SK-N-SH treated with all-trans-retinoic acid at 6 μM for 48 hours (cell line): ENCODE measurements around the gene SUSD3.
A peak's percentile ranks its signal among the peaks of the same experiment; 100 is the strongest.

Experiments
- ATAC-seq: fragments of 200-7000 bp; cut with Tn5 transposase; 3 replicates; pipeline ENCODE4 v1.9.1; 2020; ENCODE audit warnings: mild to moderate bottlenecking, moderate library complexity
- ARNTL ChIP-seq: fragments of 450-650 bp; formaldehyde crosslinking; IDR thresholded peaks from 2 replicates; pipeline ENCODE4 v1.5.0; 2020; ENCODE audit warnings: low read depth, mild to moderate bottlenecking, moderate library complexity, borderline replicate concordance
- CREB5 ChIP-seq: fragments of 250-450 bp; sonication (Bioruptor Pico); IDR thresholded peaks from 2 replicates; pipeline ENCODE4 v1.5.1; 2020; ENCODE audit warnings: low read depth, mild to moderate bottlenecking, moderate library complexity
- CSDC2 ChIP-seq: fragments of 250-450 bp; sonication (Bioruptor Pico); IDR thresholded peaks from 2 replicates; pipeline ENCODE4 v1.5.0; 2020; ENCODE audit warnings: mild to moderate bottlenecking, moderate library complexity
- CSRNP3 ChIP-seq: fragments of 250-450 bp; sonication (Bioruptor Pico); IDR thresholded peaks from 2 replicates; pipeline ENCODE4 v1.5.1; 2021; ENCODE audit warnings: mild to moderate bottlenecking, moderate library complexity
- GLIS3 ChIP-seq: fragments of 250-450 bp; sonication (Bioruptor Pico); IDR thresholded peaks from 2 replicates; pipeline ENCODE4 v1.5.0; 2020; ENCODE audit warnings: mild to moderate bottlenecking, moderate library complexity
- OSR1 ChIP-seq: fragments of 250-450 bp; sonication (Bioruptor Pico); IDR thresholded peaks from 2 replicates; pipeline ENCODE4 v1.8.0; 2022; ENCODE audit warnings: moderate library complexity, mild to moderate bottlenecking, inconsistent platforms
- PATZ1 ChIP-seq: fragments of 250-450 bp; sonication (Bioruptor Pico); IDR thresholded peaks from 2 replicates; pipeline ENCODE4 v1.8.0; 2020; ENCODE audit warnings: mild to moderate bottlenecking, moderate library complexity, borderline replicate concordance
- PPARA ChIP-seq: fragments of 250-450 bp; sonication (Bioruptor Pico); IDR thresholded peaks from 2 replicates; pipeline ENCODE4 v1.5.0; 2020; ENCODE audit warnings: mild to moderate bottlenecking, borderline replicate concordance
- SNAI2 ChIP-seq: fragments of 250-450 bp; sonication (Bioruptor Pico); IDR thresholded peaks from 2 replicates; pipeline ENCODE4 v1.5.0; 2020; ENCODE audit warnings: mild to moderate bottlenecking, moderate library complexity
- TCF4 ChIP-seq: fragments of 250-450 bp; sonication (Bioruptor Pico); IDR thresholded peaks from 2 replicates; pipeline ENCODE4 v1.8.0; 2021; ENCODE audit warnings: mild to moderate bottlenecking, moderate library complexity, borderline replicate concordance
- TOX ChIP-seq: fragments of 250-450 bp; sonication (Bioruptor Pico); IDR thresholded peaks from 2 replicates; pipeline ENCODE4 v1.8.0; 2021; ENCODE audit warnings: mild to moderate bottlenecking, moderate library complexity, borderline replicate concordance
- ZC3H10 ChIP-seq: fragments of 250-450 bp; sonication (Bioruptor Pico); IDR thresholded peaks from 2 replicates; pipeline ENCODE4 v1.5.1; 2021; ENCODE audit warnings: mild to moderate bottlenecking, moderate library complexity
- ZFP3 ChIP-seq: fragments of 250-450 bp; sonication (Bioruptor Pico); IDR thresholded peaks from 2 replicates; pipeline ENCODE4 v1.5.0; 2020; ENCODE audit warnings: mild to moderate bottlenecking, moderate library complexity
- ZFP30 ChIP-seq: fragments of 450-650 bp; formaldehyde crosslinking; IDR thresholded peaks from 2 replicates; pipeline ENCODE4 v1.5.0; 2022; ENCODE audit warnings: mild to moderate bottlenecking, moderate library complexity
- ZNF70 ChIP-seq: fragments of 450-650 bp; formaldehyde crosslinking; IDR thresholded peaks from 2 replicates; pipeline ENCODE4 v1.5.0; 2020; ENCODE audit warnings: mild to moderate bottlenecking, moderate library complexity
- ZNF8 ChIP-seq: fragments of 450-650 bp; formaldehyde crosslinking; IDR thresholded peaks from 2 replicates; pipeline ENCODE4 v1.5.0; 2020; ENCODE audit warnings: mild to moderate bottlenecking, moderate library complexity
- TF ChIP-seq, protein P1 (sequence below): fragments of 250-450 bp; sonication (Bioruptor Pico); IDR thresholded peaks from 2 replicates; pipeline ENCODE4 v1.5.0; 2020; ENCODE audit warnings: mild to moderate bottlenecking, moderate library complexity

SUSD3 gene

GRCh38 chr9:93068956-93069355, 10.5 kb downstream of the SUSD3 start:
- TF ChIP-seq CSDC2 (no peak), ZFP30 (CRISPR knock-in tag) (no peak), SNAI2 (CRISPR knock-in tag) (no peak), CREB5 (CRISPR knock-in tag) (no peak), GLIS3 (CRISPR knock-in tag) (no peak), ARNTL (CRISPR knock-in tag) (no peak)

DNA sequence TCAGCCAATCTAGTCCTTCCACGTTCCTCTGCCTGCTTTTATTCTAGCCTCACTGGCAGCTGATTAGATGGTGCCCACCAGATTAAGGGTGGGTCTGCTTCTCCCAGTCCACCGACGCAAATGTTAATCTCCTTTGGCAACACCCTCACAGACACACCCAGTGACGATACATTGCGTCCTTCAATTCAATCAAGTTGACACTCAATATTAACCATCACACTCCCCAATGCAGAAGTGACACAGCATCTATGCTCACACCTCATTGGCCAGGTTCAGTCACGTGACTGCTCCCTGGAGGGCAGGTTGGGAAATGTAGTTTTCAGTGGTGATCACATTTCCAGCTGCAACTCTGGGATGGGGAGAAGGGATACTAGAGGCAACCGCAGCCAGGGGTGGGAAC, 13.0 kb downstream of the SUSD3 start:
- ATAC-seq = peak; percentile 66
- TF ChIP-seq CSRNP3 (CRISPR knock-in tag) (no peak), ZNF70 (CRISPR knock-in tag) (no peak), ARNTL (CRISPR knock-in tag) (no peak), PPARA (no peak), OSR1 (CRISPR knock-in tag) (no peak), TOX (CRISPR knock-in tag) (no peak), ZFP30 (CRISPR knock-in tag) (no peak), ZNF8 (CRISPR knock-in tag) (no peak), SNAI2 (CRISPR knock-in tag) (no peak), PATZ1 (CRISPR knock-in tag) (no peak)

More at GRCh38 chr9:93068956-93069355, 10.5 kb downstream of the SUSD3 start:
- ATAC-seq = no peak

DNA sequence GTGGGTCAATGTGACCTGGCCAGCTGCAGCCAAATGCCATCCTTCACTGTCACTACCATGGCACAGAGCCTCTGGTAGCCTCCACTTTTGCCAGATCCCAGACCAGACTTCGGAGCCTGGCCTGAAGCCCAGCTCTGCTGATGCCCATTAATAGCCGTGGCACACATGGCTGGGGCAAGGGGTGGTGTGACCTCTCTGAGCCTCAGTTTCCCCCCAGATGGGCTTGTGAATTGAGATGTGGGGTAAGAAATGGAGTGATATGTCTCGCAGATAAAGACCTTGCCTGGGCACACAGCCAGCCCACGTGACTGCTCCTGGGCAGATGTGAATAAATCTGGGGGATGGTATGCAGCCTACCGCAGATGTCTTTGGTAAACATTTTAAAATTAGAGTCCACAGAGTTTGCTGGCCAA, 13.9 kb downstream of the SUSD3 start:
- peak; percentile 57 for TF ChIP-seq TCF4 (CRISPR knock-in tag)
- TF ChIP-seq OSR1 (CRISPR knock-in tag) = no peak
- no peak for TF ChIP-seq ZNF8 (CRISPR knock-in tag)
- no peak for TF ChIP-seq ZC3H10 (CRISPR knock-in tag)
- no peak for TF ChIP-seq CSDC2
- TF ChIP-seq ZFP3 (CRISPR knock-in tag) = no peak
- TF ChIP-seq, protein P1, sequence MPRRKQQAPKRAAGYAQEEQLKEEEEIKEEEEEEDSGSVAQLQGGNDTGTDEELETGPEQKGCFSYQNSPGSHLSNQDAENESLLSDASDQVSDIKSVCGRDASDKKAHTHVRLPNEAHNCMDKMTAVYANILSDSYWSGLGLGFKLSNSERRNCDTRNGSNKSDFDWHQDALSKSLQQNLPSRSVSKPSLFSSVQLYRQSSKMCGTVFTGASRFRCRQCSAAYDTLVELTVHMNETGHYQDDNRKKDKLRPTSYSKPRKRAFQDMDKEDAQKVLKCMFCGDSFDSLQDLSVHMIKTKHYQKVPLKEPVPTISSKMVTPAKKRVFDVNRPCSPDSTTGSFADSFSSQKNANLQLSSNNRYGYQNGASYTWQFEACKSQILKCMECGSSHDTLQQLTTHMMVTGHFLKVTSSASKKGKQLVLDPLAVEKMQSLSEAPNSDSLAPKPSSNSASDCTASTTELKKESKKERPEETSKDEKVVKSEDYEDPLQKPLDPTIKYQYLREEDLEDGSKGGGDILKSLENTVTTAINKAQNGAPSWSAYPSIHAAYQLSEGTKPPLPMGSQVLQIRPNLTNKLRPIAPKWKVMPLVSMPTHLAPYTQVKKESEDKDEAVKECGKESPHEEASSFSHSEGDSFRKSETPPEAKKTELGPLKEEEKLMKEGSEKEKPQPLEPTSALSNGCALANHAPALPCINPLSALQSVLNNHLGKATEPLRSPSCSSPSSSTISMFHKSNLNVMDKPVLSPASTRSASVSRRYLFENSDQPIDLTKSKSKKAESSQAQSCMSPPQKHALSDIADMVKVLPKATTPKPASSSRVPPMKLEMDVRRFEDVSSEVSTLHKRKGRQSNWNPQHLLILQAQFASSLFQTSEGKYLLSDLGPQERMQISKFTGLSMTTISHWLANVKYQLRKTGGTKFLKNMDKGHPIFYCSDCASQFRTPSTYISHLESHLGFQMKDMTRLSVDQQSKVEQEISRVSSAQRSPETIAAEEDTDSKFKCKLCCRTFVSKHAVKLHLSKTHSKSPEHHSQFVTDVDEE = peak; percentile 58; the same call in 1 of the 2 replicates
- ATAC-seq = peak; percentile 80

GRCh38 chr9:93076101-93076791, 17.7 kb downstream of the SUSD3 start:
- TF ChIP-seq ZFP30 (CRISPR knock-in tag) = no peak
- TF ChIP-seq ZNF8 (CRISPR knock-in tag) = no peak
- TF ChIP-seq SNAI2 (CRISPR knock-in tag) = no peak
- no peak for TF ChIP-seq ARNTL (CRISPR knock-in tag)
- no peak for TF ChIP-seq ZFP3 (CRISPR knock-in tag)
- no peak for ATAC-seq

DNA sequence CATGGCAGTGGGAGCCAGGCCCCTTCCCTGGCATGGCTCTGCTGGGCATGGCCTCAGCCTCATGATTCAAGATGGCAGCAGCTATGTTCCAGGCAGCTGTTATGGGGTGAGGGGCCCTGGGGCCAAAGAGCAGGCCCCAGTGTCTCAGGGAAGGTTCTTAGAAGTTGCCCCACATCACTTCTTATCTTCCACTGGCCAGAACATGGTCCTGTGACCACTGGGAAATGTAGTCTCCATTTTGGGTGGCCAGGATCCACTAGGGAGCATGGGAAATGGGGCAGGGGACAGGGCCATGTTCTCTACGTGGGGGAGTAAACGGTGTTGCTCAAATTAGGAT, 18.3 kb downstream of the SUSD3 start:
- TF ChIP-seq PPARA (no peak), CSRNP3 (CRISPR knock-in tag) (no peak), TCF4 (CRISPR knock-in tag) (no peak)
- TF ChIP-seq, all 23 proteins: peak for 0
- no peak for ATAC-seq
